Testis (tissue), 2 donors: ENCODE measurements around the gene TESK1.

ENCODE experiments used
- POLR2A ChIP-seq: fragments of 450-650 bp; IDR thresholded peaks from one replicate; pipeline ENCODE4 v1.6.1; 2017; ENCODE audit warnings: antibody characterized with exemption, mild to moderate bottlenecking, moderate library complexity
- TF ChIP-seq, protein P1 (sequence below), 3 experiments: fragments of 450-650 bp in 2 of 3; fragments of 200-600 bp in 1 of 3; sonication (generic) in 1 of 3; IDR thresholded peaks; one replicate each; pipeline ENCODE4 v1.5.1; 2016 to 2019; ENCODE audit warnings: antibody characterized with exemption in 3 of 3, mild to moderate bottlenecking in 2 of 3, moderate library complexity in 1 of 3

DNA sequence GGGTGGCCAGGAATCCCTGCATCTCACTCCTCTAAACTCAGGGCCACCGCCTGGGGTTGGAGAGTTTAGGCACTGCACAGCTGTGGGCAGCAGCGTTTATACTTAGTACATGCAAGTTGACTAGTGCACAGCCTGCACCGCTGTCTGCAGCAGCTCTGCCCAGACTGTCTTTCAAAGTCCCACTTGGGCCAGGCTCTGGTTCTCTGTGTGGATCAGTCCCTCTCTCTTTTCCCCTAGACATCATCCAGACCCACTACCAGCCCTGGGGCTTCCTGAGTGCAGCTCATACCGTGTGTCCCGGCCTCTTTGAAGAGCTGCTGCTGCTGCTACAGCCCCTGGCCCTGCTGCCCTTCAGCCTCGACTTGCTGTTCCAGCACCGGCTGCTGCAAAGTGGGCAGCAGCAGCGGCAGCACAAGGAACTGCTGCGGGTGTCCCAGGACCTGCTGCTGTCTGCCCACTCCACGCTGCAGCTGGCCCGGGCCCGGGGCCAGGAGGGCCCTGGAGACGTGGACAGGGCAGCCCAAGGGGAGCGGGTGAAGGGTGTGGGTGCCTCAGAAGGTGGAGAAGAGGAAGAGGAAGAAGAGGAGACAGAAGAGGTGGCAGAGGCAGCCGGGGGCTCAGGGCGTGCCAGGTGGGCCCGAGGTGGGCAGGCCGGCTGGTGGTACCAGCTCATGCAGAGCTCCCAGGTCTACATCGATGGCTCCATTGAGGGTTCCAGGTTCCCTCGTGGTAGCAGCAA is 45.1 kb upstream of the TESK1 start:
- TF ChIP-seq, protein P1, sequence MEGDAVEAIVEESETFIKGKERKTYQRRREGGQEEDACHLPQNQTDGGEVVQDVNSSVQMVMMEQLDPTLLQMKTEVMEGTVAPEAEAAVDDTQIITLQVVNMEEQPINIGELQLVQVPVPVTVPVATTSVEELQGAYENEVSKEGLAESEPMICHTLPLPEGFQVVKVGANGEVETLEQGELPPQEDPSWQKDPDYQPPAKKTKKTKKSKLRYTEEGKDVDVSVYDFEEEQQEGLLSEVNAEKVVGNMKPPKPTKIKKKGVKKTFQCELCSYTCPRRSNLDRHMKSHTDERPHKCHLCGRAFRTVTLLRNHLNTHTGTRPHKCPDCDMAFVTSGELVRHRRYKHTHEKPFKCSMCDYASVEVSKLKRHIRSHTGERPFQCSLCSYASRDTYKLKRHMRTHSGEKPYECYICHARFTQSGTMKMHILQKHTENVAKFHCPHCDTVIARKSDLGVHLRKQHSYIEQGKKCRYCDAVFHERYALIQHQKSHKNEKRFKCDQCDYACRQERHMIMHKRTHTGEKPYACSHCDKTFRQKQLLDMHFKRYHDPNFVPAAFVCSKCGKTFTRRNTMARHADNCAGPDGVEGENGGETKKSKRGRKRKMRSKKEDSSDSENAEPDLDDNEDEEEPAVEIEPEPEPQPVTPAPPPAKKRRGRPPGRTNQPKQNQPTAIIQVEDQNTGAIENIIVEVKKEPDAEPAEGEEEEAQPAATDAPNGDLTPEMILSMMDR (IDR thresholded peaks at IDR 0.05) = no peak
- no peak for TF ChIP-seq POLR2A
